HTERT RPE-1 (cell line): ENCODE results near the gene HIGD1B.

Experiments used
- in situ Hi-C: fragments of 300-500 bp; cut with MboI; formaldehyde crosslinking; loops from 4 replicates; pipeline ENCODE4 v1.14.3; 2020; ENCODE audit warnings: low sequenced_read_pairs

Gene HIGD1B

GRCh38 chr17:44875761-44876160 is 28.1 kb downstream of the HIGD1B start:
- in situ Hi-C loops = no loop called here

GRCh38 chr17:44877121-44877520 is 29.4 kb downstream of the HIGD1B start:
- in situ Hi-C loops = no loop called here

- in situ Hi-C loops = no loop called here
These were observed 31.0 kb downstream of the HIGD1B start for GRCh38 chr17:44878627-44879221.

- in situ Hi-C loops = no loop called here
These were observed 31.7 kb downstream of the HIGD1B start for GRCh38 chr17:44879376-44879775.

- in situ Hi-C loops = no loop called here
These were observed 32.4 kb downstream of the HIGD1B start for GRCh38 chr17:44880062-44880461.

- in situ Hi-C loops = no loop called here
These were observed 33.5 kb downstream of the HIGD1B start for GRCh38 chr17:44881145-44881544.

GRCh38 chr17:44884941-44885340 is 37.3 kb downstream of the HIGD1B start:
- in situ Hi-C loops = no loop called here

GRCh38 chr17:44887016-44887415 is 39.3 kb downstream of the HIGD1B start:
- in situ Hi-C loops = no loop called here

- in situ Hi-C loops = no loop called here
These were observed 40.6 kb downstream of the HIGD1B start for GRCh38 chr17:44887971-44888954.

GRCh38 chr17:44889003-44889402 is 41.3 kb downstream of the HIGD1B start:
- in situ Hi-C loops = no loop called here

GRCh38 chr17:44892250-44892649 is 44.6 kb downstream of the HIGD1B start:
- in situ Hi-C loops = no loop called here

GRCh38 chr17:44894642-44895041 is 47.0 kb downstream of the HIGD1B start:
- in situ Hi-C loops = no loop called here

- in situ Hi-C loops = no loop called here
These were observed 51.0 kb downstream of the HIGD1B start for GRCh38 chr17:44898768-44899073.

- in situ Hi-C loops = no loop called here
These were observed 51.5 kb downstream of the HIGD1B start, which contains the start of gene EFTUD2 for GRCh38 chr17:44899074-44899782. Gene EFTUD2 (minus strand): TSS chr17:44899445. CDS start chr17:44894521, 4,924 bp downstream.
